GM19397 (cell line): Measurements from ENCODE around the gene IGFN1.

Source experiments
- ATAC-seq: cut with Tn5 transposase; IDR thresholded peaks from one replicate; pipeline ENCODE4 v1.9.1; 2021; ENCODE audit warnings: mild to moderate bottlenecking, moderate library complexity; ENCODE audit not compliant: unreplicated experiment

IGFN1 gene

GRCh38 chr1:201261771-201262547 lies 71.3 kb downstream of the IGFN1 start:
- no peak for ATAC-seq

DNA sequence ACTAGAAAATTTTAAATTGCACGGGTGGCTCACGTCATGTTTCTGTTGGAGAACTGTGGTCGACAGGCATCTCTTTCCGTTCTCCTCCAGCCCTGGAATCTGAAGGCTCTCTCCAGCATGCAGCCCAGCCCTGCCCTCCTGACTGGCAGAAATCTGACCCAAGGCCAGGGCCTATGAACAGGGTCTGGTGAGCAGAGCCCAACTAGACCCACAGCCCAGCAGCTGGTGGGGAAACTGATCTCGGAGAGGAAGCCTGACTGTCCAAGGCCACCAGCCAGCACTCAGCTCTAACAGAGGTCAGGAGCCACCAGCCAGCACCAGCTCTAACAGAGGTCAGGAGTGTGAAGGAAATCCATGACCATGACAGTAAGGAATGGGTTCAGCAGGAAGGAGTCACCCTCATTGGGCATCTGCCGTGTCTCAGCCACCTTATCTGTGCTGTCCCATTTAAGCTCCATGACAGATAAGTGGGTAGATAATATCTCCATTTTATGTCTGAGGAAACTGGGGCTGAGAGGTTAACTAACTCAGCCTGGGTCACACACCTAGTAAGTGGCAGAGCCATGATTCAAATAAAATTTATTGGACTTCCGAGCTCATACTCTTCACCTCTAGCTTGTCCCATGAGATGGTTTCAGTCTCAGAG lies 72.5 kb downstream of the IGFN1 start:
- ATAC-seq = no peak

- ATAC-seq = no peak
These were observed 73.4 kb downstream of the IGFN1 start for GRCh38 chr1:201264072-201264471.

DNA sequence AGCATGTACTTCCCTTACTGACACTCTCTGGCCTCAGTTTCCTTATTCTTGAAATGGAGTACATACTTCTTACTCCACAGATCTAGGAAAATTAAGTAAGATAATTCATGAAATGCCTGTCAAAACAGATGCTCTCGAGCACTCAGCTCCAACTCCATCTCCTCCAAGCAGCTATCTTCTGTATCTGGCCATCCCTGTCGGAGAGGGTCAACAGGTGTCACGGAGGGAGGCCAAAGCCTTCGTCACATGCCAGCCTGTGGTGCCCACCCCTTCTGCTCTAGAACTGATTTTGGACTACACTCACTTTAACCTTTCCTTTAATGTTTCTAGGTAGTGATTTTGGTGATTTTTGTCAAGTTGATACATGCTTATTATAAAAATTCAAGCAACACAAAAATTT lies 73.9 kb downstream of the IGFN1 start:
- ATAC-seq = no peak

DNA sequence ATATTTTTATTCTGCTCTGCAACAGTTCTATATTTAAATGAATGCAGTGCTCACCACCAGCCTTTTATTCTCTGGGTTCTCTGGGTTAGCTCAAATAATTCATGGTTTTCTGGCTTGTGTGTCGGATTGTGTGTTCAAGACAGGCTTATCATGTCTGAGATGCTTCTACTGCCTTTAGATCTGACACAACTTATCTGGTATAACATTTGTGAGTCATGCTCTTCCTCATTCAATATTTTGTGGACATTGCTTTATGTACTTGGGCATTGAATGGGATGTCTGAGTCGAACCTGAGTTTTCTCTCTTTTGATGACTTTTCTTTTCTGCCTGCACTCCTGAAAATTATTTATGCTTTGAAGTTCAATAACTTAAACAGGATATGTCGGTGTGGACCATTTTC lies 75.1 kb downstream of the IGFN1 start:
- no peak for ATAC-seq

DNA sequence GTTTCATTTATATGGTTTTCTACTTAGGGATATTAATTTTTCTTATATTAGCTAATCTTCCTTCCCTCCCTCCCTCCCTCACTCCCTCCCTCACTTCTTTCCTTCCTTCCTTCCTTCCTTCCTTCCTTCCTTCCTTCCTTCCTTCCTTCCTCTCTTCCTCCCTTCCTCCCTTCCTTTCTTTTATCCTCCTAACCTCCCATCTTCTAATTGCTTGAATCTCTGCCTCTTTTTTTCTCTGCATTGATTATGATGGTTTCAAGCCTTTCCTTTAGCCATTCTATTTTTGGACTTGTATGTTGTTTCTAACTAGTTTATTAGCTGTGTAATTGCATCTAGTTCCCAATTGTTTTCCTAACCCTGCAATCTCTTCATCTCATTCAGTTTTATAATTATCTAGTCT lies 75.7 kb downstream of the IGFN1 start:
- ATAC-seq = no peak

- no peak for ATAC-seq
These were observed 76.2 kb downstream of the IGFN1 start for GRCh38 chr1:201266774-201267173.

DNA sequence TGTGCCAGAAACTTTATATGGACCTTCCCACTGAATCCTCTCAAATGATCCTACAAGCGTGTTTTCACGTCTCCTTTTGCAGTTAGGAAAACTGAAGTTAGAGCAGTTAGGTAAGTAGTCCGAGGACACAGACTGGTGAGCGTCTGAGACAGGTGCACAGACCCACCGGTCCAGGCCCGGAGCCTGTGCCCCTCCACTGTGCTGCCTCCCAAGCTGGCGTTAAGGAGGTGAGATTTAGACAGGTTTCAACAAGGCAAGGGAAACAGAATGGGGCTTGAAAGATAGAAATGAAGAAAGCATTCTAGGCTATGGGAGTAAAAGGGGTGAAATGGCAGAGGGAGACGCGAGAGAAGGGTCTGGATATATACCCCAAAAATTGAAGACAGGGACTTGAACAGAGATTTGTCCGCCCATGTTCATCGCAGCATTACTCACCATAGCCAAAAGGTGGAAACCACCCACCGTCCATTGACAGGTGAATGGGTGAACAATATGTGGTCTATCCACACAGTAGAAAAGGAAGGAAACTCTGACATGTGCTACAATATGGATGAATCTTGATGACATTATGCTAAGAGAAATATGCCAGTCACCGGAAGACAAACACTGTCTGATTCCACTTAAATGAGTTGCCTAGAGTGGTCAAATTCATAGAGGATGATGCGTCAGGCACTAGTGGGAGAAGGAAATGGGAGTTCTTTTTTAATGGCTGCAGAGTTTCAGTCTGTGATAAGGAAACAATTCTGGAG lies 77.0 kb downstream of the IGFN1 start:
- ATAC-seq = no peak

GRCh38 chr1:201268604-201269151 lies 78.1 kb downstream of the IGFN1 start:
- no peak for ATAC-seq

- ATAC-seq = no peak
These were observed 78.7 kb downstream of the IGFN1 start for GRCh38 chr1:201269281-201269680.

DNA sequence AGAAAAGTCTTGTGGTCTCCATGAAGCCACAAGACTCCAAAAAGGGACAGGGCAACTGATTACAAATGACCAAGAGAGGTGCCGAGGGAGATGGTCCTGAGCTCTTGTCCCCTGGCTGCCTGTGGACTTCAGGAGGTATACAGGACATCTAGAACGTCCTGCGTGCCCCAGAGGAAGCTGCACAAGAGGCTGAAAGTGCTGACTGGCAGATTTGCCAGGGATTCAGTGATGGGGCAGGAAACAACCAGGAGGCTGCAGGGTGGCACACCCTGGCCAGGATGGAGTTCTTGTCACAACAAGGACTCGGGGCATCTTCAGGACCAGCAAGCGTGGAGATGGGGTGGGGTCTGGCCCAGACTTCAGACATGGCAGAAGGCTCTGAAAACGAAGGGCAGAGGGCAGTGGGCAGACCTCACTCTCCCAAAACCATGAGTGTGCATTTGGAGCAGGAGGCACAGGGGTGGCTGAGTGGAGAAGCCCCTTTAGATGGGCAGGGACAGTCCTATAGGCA lies 79.3 kb downstream of the IGFN1 start:
- ATAC-seq = no peak

DNA sequence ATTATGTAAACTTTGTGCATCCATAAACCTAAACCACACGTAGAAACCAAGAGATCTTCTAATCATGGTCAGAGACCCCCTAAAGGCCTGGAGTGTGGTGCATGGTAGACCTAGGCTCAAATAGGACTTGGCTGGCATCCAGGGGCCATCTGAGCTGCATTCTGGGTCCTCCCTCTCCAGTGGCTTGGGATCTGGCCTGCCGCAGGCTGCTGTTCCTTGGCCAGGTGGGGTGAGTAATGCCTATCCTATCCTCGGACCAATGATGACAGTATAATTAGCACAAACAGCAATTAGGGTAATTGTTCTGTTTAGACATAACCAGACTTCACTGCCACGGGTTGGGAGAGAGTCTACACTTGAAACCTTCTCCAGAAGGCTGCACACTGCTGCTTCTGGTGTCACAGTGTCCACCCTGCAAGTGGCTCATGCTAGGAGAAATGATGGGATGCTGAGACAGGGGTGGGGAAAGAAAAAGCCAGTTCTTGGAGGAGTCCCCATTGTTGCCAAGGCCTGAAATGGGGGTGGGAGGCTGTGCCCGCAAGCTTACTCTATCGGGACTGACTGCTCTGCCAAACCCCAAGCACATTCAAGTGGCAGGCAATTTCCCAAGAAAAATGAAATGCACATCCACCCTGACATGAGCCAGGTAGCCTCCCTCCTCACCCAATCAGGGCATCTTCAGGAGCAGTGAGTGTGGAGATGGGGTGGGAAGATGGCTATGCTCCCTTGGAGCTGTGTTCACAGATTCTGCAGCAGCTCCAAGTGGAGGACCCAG lies 80.2 kb downstream of the IGFN1 start:
- ATAC-seq = no peak

GRCh38 chr1:201272799-201273198 lies 82.2 kb downstream of the IGFN1 start:
- ATAC-seq = no peak

DNA sequence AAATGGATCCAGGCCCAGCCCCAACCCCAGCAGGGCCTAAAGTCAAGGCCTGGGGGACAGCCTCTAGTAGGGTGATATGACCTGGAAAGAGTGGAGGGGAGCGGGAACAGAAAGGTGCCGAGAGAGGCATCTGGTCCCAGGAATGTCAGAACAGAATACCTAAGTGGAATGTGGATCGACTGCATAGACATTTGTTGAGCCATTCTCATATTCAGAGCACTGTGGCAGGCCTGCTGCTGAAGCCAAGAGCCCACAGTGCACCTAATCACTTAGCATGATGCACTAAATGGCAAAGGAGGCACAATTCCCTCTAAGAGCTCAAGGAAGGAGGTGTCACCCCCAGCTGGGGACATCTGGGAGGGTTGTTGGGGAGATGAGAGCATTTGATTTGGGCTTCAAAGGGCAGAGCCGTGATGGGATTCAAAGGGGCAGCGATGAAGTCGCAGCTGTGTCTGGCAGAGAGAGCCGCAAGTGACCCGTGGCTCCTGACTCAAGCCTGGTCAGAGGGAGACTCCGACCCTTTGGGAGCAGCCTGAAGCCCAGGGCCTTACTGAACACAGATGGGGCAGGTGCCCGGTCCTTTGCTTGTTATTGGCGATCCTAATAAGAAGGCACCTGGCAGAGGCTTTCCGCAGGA lies 84.1 kb downstream of the IGFN1 start:
- ATAC-seq = no peak

DNA sequence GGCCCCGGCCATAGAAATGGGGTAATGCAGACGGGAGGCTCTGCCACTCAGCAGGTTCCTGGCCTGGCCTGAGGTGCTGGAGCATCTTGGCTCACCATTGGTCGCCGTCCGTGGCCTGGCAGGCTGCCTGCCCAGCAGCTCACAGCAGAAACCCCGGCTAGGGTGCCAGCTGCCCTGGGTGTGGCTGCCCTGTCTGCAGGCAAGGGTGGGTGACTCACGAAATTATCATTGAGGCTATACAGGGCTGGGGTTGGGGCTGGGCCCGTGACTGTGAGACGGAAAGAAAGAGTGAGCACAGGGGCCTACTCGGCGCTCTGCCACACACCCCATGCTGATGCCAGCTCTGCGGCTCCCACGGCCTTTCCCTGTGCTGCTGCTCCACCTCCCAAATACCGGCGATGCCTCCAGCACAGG lies 84.6 kb downstream of the IGFN1 start:
- ATAC-seq = no peak

GRCh38 chr1:201276891-201277290 lies 86.3 kb downstream of the IGFN1 start:
- no peak for ATAC-seq

- no peak for ATAC-seq
These were observed 86.8 kb downstream of the IGFN1 start for GRCh38 chr1:201277441-201277840.
